ENCODE measurements around the gene DNAJC7.

The DNAJC7 gene

GRCh38 chr17:41998497-41998896, 18.7 kb downstream of the DNAJC7 start:
- Histone ChIP-seq H3K36me3 (ENCODE audit: control insufficient read depth, insufficient read depth, low read length) (peaks cover 18% of the 10 kb centered on the region), H3K4me3 (replicated peaks; ENCODE audit: low read depth, low read length) (no peak overlapping the region), H3K27me3 (replicated peaks; ENCODE audit: control insufficient read depth, insufficient read depth, low read length) (no peaks in the 10 kb centered on the region)
- DNase-seq (ENCODE audit: extremely low read depth, insufficient read length) = no peak
- no peak for TF ChIP-seq CTCF (IDR thresholded peaks at IDR 0.05; ENCODE audit: insufficient read depth, low read length, poor library complexity, severe bottlenecking)

DNA sequence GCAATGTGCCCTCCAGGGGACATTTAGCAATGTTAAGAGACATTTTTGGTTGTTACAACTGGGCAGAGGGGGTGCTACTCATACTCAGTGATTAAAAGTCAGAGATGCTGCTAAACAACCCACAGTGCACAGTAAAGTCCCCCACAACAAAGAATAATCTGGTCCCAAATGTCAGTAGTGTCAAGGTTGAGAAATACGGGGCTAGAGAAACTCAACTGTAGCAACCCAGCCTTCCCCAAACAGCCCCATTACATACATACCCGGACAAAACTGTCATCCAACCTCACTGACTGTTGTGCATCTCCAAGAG, 20.4 kb downstream of the DNAJC7 start:
- no peak for TF ChIP-seq CTCF (IDR thresholded peaks at IDR 0.05; ENCODE audit: insufficient read depth, low read length, poor library complexity, severe bottlenecking)
- H3K27me3 ChIP-seq (replicated peaks; ENCODE audit: control insufficient read depth, insufficient read depth, low read length) = no peaks in the 10 kb centered on the region
- peaks cover 22% of the 10 kb centered on the region for H3K36me3 ChIP-seq (ENCODE audit: control insufficient read depth, insufficient read depth, low read length)
- no peak overlapping the region for H3K4me3 ChIP-seq (replicated peaks; ENCODE audit: low read depth, low read length)
- no peak for DNase-seq (ENCODE audit: extremely low read depth, insufficient read length)

GRCh38 chr17:41992576-41992975, 24.7 kb downstream of the DNAJC7 start:
- no peak for DNase-seq (ENCODE audit: extremely low read depth, insufficient read length)

DNA sequence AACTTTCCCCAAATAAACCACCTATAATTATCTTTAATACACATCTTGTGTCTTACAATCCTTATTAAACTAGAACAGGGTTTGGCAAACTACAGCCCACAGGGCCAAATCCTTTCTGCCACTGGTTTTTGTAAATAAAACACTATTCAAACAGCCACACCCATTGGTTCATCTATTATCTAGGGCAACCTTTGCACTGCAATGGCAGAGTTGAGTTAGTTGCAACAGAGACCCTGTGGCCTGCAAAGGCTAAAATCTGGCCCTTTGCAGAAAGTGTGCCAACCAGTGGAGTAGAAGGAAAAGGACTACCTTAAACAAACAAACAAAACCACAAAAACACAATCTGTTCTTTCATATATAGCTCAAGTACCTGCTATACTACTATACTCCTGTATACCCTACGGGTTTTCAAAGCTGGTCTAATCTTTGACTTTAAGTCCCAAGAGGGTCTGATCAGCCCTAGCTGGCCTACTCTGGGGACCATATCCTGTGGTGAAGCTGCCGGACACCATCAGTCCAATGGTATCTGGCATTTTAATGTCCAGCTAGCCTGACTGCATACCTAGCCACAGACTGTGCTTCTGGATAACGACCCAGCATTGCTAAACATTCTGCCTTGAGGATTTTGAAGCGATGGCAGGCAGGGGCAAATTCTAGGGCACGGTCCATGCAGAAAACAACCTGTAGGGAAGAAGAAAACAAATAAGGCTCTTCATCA, 27.4 kb downstream of the DNAJC7 start:
- no peak for TF ChIP-seq CTCF (IDR thresholded peaks at IDR 0.05; ENCODE audit: insufficient read depth, low read length, poor library complexity, severe bottlenecking)
- H3K36me3 ChIP-seq (ENCODE audit: control insufficient read depth, insufficient read depth, low read length) = peaks cover 25% of the 10 kb centered on the region

More at GRCh38 chr17:41992576-41992975, 24.7 kb downstream of the DNAJC7 start:
- no peak for TF ChIP-seq CTCF (IDR thresholded peaks at IDR 0.05; ENCODE audit: insufficient read depth, low read length, poor library complexity, severe bottlenecking)
- no peak overlapping the region for H3K4me3 ChIP-seq (replicated peaks; ENCODE audit: low read depth, low read length)
- H3K36me3 ChIP-seq (ENCODE audit: control insufficient read depth, insufficient read depth, low read length) = peaks cover 25% of the 10 kb centered on the region
- no peaks in the 10 kb centered on the region for H3K27me3 ChIP-seq (replicated peaks; ENCODE audit: control insufficient read depth, insufficient read depth, low read length)

DNA sequence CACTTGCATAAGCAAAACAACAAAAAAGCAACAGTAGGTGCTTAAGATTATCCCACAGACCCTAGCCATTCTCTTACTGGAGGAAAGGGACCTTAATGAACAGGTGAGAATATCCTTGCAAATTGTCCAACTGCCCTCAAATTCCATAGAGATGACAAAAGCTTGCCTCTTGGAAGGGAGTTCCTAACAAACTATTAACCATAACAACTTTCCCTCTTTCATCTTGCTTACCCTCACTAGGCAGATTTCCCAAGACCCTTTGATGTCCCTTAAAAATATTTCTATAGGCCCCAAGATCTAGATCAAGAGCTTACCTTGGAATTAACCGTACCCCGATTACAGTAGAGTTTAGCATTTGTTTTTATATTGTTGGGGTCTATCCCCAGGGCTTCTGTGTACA, 28.8 kb downstream of the DNAJC7 start:
- Histone ChIP-seq H3K36me3 (ENCODE audit: control insufficient read depth, insufficient read depth, low read length) (peaks cover 30% of the 10 kb centered on the region), H3K4me3 (replicated peaks; ENCODE audit: low read depth, low read length) (no peak overlapping the region), H3K27me3 (replicated peaks; ENCODE audit: control insufficient read depth, insufficient read depth, low read length) (no peaks in the 10 kb centered on the region)
- no peak for TF ChIP-seq CTCF (IDR thresholded peaks at IDR 0.05; ENCODE audit: insufficient read depth, low read length, poor library complexity, severe bottlenecking)
- no peak for DNase-seq (ENCODE audit: extremely low read depth, insufficient read length)

More for the DNA sequence above, 27.4 kb downstream of the DNAJC7 start:
- no peak for DNase-seq (ENCODE audit: extremely low read depth, insufficient read length)
- H3K27me3 ChIP-seq (replicated peaks; ENCODE audit: control insufficient read depth, insufficient read depth, low read length) = no peaks in the 10 kb centered on the region
- no peak overlapping the region for H3K4me3 ChIP-seq (replicated peaks; ENCODE audit: low read depth, low read length)

- no peak overlapping the region for H3K4me3 ChIP-seq (replicated peaks; ENCODE audit: low read depth, low read length)
- TF ChIP-seq CTCF (IDR thresholded peaks at IDR 0.05; ENCODE audit: insufficient read depth, low read length, poor library complexity, severe bottlenecking) = no peak
- H3K27me3 ChIP-seq (replicated peaks; ENCODE audit: control insufficient read depth, insufficient read depth, low read length) = no peaks in the 10 kb centered on the region
- H3K36me3 ChIP-seq (ENCODE audit: control insufficient read depth, insufficient read depth, low read length) = peaks cover 30% of the 10 kb centered on the region
- no peak for DNase-seq (ENCODE audit: extremely low read depth, insufficient read length)
These were observed 29.6 kb downstream of the DNAJC7 start for GRCh38 chr17:41987642-41988041.

Measured in GM06990 (cell line).